SW 1271 (cell line): ENCODE data around the gene MYL10.
"Not testable (repeated sequence)": the region's sequence is repeated elsewhere in the genome, so short reads cannot be mapped to it uniquely, and the experiment has no call there.

Experiments used
- DNase-seq, 2 experiments: peaks; one replicate each; lab custom pipeline; 2025; lab: John Stamatoyannopoulos, UW

MYL10 gene

DNA sequence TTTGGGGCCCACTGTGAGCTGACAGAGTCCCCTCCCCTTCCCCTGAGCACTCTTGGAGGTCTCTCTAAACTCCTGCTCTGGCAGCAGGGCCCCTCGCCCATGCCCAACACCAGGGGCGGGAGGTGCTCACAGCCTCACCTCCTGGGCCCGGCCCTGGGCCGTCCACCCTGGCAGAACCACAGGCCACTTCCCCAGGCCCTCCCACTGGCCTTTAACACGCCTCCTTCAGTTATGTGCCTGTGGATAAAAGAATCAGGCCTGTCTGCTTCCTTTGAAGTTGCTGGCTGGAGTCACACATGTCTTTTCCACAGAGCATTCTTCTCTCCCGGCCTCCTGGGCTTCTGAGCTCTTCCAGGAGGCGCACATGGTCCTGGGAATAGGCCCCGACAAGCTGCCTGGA, 10.2 kb downstream of the MYL10 start:
- no peak for DNase-seq

DNA sequence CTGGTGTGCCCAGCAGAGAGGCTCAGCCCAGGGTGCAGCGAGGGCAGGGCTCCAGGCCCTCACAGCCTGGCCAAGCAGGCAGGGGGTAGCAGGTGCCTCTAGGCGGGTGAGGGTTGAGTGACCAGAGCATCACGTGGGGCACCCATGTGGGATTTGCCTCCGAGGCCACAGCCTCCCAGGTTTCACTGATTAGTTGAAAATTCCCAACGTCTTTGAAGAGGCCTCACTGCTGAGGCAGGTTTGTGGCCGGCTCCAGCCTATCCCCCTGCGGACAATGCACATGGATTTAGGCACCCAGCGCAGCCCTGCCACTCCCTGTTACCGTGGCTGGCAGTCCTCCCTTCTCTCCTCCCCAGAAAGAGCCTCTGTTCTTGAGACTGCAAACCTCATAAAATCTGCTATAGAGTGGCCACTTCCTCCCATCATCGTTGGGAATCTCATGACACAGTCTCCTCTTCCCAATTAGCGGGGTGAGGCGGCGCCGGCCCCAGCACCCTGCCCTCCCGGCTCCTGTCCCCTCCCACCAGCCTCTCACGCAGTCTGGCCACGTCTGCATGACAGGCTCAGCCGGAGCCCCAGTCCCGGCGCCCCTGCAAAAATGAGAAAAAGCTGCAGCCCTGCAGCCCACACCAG, 10.8 kb downstream of the MYL10 start:
- DNase-seq = no peak

- no peak for DNase-seq
Measured at GRCh38 chr7:101617451-101618206, 11.5 kb downstream of the MYL10 start.

DNA sequence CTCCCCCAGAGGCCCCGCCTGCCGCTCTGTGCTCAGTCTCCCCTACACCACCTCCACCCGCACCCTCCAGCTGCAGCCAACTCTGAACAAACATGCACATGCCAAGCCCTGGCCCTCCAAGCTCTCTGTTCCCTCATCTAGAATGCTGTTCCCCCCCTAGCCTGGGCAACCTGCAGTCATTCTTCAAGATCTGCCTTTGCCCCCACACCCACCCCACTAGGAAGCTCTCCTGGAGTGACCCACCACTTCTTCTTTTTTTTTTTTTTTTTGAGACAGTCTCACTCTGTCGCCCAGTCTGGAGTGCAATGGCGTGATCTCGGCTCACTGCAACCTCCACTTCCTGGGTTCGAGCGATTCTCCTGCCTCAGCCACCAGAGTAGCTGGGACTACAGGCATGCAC, 13.7 kb downstream of the MYL10 start:
- DNase-seq = no peak

DNA sequence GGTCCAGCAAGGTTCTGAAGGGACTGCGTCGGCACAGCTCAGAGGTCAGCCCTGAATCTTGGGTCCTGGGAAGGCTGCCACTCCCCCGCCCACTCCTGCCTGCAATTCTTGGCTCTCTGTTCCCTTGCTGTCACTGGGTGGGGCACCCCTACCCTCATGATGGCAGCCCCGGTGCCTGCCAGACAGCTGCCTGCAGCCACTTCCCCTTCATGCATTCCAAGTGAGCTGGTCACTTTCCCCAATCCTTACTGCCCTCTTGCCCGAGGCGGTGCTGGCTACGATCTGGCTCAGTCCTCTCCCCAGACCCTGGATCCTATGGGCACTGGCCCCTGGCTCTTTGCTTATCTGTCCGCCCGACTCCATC, 14.2 kb downstream of the MYL10 start:
- no peak for DNase-seq

DNA sequence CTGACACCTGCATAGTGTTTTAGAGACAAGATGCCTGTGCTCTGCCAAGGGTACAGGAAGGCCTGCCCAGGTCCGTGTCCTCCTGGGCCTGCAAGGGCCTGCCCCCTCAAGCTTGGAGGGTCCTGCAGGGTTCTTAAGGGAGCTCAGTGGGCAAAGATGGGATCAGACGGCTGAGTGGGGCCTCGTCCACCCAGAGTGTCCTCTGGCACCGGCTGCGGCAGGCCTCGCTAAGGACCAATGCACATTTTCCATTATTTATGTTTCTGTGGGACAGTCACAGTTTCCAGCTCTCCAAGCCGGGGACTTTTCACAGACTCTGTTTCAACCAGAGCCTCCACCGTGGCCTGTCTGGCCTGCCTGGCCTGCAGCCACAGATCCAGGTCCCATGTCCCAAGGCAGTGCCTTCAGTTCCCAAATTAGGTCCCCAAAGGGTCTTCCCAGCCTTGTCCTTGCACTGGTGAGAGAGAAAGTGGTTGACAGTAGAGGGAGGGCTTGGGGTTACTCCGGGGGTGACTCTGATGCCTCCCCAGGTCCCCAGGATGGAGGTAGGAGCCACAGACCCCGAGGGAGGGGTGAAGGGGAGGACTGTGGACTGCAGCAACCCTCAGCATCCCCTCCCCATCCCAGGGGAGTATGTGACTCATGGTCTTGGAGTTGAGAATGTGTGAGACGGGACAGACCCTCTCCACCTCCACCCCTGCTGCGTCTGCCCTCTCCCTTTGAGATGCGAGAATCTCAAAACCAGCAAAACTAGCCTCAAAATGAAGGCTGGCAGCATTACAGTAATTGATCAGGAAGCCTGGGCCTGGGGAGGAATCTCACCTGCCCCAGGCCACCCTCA, 14.8 kb downstream of the MYL10 start:
- no peak for DNase-seq

DNA sequence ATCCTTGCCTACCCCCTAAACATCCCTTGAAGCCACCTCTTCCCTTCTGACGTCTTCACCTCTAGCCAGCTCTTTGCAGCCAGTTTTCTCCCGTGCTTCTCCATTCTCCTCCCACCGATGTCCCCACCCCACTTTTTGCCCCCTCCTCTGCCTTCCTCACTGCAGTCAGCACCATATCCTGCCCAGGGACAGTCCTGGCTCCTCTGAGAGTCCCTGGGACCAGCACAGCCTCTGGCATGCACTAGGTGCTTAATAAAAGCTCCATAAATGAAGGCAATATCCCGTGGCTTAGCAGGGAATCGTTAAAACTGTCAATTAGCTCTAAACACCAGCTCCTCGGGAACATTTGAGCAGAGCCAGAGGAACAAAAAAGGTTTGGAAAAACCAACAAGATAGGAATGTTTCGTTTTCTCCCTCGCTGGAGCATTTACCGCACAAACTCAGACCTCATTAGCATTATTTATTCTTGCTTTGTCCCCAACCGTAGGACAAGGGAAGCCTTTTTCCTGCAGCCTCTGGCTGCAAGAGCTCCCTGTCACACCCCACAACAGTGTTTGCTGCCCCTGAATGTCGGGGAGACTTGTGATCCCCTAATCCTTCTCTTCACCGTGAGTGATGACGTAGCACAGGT, 16.1 kb downstream of the MYL10 start:
- no peak for DNase-seq

- DNase-seq = no peak
Measured at GRCh38 chr7:101608772-101609713, 20.1 kb downstream of the MYL10 start.

DNA sequence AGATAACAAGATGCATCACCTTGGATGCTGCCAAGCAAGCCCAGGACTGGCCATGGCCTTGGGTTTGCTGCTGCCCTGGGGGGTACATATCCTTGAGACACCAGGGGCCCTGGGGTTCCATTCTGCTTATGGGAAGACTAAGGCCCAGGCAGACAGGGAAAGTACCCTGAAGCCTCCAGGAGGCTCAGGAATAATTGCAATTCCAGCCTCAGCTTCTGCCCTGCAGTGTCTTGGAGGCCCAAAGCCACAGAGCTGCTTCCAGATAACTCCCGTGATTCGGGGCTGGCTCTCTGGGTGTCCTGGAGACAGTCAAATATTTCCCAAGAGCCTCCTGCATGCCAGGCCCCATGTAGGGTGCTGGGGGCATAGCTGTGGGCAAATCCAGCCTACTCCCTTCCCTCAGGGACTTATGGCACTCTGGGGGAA, 22.6 kb downstream of the MYL10 start:
- no peak for DNase-seq

DNA sequence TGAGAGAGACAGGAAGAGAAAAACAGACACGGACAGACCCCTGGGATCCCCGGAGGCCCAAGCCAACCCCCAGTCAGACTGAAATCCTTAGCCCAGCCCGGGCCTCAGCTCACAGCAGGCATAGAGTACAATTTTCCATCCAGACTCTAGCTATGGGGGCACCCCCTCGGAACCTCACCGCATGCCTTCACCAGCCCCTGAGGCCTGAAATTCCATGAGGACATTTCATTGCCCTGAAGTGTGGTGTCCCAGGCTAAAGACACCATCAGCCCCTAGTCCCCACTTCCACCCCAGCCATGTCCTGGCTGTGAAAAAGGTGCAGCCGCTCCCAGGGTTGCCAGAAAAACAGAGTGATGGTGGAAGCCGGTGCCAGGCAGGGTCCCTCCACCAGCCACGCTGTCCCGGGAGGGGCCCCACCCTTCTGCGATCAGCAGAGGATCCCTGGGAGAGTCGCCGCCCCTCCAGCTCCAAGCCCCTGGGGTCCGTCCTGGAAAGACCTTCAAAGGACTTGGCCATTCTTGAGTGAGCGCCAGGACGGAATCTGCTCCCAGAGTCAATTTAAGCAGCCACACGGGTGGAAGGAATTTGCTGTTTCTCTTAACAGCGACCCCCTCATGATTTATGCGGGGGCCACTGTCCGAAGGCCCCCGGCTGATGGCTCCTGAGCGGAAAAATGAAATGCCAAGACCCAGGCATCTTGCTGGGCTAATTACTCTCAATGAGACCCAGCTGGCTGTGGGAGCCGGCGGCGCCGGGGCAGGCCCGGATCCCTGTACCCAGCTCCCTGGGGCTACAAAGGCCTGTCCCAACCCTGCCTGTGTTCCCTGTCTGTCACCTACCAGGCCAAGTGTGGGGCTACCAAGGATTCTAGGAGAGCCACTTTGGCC, 23.2 kb downstream of the MYL10 start:
- DNase-seq = no peak

DNA sequence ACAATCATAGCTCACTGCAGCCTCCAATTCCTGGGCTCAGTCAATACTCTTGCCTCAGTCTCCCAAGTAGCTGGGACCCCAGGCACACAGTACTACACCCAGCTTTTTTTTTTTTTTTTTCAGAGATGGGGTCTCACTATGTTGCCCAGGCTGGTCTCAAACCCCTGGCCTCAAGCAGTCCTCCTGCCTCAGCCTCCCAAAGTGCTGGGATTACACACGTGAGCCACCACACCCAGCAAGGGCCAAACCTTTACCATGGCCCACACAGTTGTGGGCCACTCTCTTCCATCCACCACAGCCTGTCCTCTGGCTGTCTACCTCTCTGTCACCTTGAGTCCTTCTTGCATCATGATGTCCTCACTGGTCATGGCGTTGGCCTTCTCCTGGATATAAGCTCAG, 24.2 kb downstream of the MYL10 start:
- not testable (repeated sequence) for DNase-seq

GRCh38 chr7:101604331-101604933, 24.7 kb downstream of the MYL10 start:
- DNase-seq = no peak

- peak in 1 of 2 experiments; percentile 45 for DNase-seq
Measured at GRCh38 chr7:101602484-101603241, 26.4 kb downstream of the MYL10 start.

- no peak for DNase-seq
Measured at GRCh38 chr7:101602082-101602481, 27.0 kb downstream of the MYL10 start.

- DNase-seq = no peak
Measured at GRCh38 chr7:101599787-101600186, 29.3 kb downstream of the MYL10 start.

GRCh38 chr7:101598986-101599771, 29.9 kb downstream of the MYL10 start:
- DNase-seq = no peak

DNA sequence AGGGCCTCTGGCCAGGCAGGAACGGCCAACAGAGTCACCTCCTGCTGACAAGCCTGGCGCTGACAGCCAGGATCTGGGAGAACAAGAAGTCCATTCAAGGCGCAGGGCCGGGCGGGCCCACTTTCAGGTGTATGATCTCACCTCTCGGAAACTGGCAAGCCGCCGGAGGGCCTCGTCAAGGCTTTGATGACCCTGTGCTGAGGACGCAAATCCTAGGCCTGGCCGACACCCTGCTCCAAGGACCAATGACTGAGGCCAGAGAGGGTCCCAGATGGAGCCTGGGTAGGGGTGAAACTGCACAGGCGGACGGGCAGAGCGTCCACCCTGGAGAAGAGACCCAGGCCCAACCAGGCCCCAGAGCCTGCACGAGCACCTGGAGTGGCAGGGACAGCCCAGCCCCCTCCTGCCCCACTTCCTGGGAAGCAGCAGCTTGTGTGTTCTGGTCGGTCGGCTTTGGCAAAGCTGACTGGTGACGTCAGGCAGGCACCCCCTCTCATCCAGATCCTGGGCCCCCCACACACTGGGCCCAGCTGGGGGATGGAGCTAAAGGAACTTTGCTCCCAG, 30.6 kb downstream of the MYL10 start:
- no peak for DNase-seq

- no peak for DNase-seq
Measured at GRCh38 chr7:101597941-101598340, 31.2 kb downstream of the MYL10 start.
